Measurements from ENCODE around the gene FAM83G. TPM values are rescaled to one million over a fixed set of nuclear protein-coding genes. Genes with fewer than 3 reads are reported as not detected.

FAM83G gene
- total and polyA plus RNA-seq, 2 donors (not counting 3 experiments of a cell fraction or from before 2014, with no cell fraction given): 7.0 to 10.9 TPM

DNA sequence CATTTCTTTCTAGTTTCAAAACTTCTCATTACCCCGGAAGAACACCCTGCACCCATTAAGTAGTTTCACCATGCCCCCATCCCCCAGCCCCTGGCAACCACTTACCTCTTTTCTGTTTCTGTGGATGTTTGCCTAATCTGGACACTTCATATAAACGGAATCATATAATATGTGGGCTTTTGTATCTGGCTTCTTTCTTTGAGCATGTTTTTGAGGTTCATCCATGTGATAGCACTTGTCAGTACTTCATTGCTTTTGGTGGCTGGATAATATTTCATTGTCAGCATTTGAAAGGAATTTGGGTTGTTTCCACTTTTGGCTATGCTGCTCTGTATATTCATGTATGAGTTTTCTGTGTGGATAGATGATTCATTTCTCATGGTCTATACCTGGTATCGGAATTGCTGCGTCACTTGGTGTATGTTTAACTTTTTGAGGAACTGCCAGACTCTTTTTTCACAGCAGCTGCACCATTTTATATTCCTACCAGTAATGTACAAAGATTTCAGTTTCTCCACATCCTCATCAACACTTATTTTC lies 82.6 kb downstream of the FAM83G start:
- POLR2A ChIA-PET: no interaction called here
- CTCF ChIA-PET: no interaction called here
- H3K79me2 ChIP-seq (ENCODE audit: control insufficient read depth, insufficient read depth, low read length): peaks cover 2% of the 10 kb centered on the region
- H3K27ac ChIP-seq (ENCODE audit: insufficient read depth, low read depth, low read length): no peak overlapping the region
- H3K9me3 ChIP-seq (replicated peaks; ENCODE audit: control insufficient read depth, insufficient read depth, low read length): no peaks in the 10 kb centered on the region
- no peak for DNase-seq (ENCODE audit: low read depth, low spot score)
- H3K9me1 ChIP-seq (replicated peaks; ENCODE audit: control insufficient read depth, extremely low read depth, insufficient read depth, low read length): no peaks in the 10 kb centered on the region
- H3K36me3 ChIP-seq (ENCODE audit: control insufficient read depth in 2 of 2, extremely low read depth in 1 of 2, insufficient read depth in 2 of 2, low read length in 2 of 2): no peaks in the 10 kb centered on the region
- no peak overlapping the region for H3K4me3 ChIP-seq (replicated peaks in 1 of 3; ENCODE audit: insufficient read depth in 1 of 3, low read depth in 1 of 3, low read length in 3 of 3)
- no peak overlapping the region for H3K9ac ChIP-seq (replicated peaks; ENCODE audit: extremely low read depth, insufficient read depth, low read length)
- no peaks in the 10 kb centered on the region for H4K20me1 ChIP-seq (replicated peaks; ENCODE audit: control insufficient read depth, extremely low read depth, insufficient read depth, low read length)
- H3K4me2 ChIP-seq (ENCODE audit: insufficient read depth, low read length): no peak overlapping the region
- H3K4me1 ChIP-seq (ENCODE audit: control insufficient read depth, extremely low read depth, insufficient read depth, low read length): peaks cover 15% of the 10 kb centered on the region
- intact Hi-C loops (cut with micrococcal nuclease) (no loop called here), dilution Hi-C loops (cut with MboI; ENCODE audit: extremely low pct_ligation_motif_present, low sequenced_read_pairs) (no loop called here)
- no peak overlapping the region for H2AFZ ChIP-seq (ENCODE audit: low read depth, low read length)
- no peak for FAIRE-seq
- TF ChIP-seq GATA2 (IDR thresholded peaks at IDR 0.05; ENCODE audit: insufficient read depth, insufficient read length, low read depth, low read length) (no peak), POLR2AphosphoS5 (IDR thresholded peaks at IDR 0.05; ENCODE audit: insufficient read depth, low read depth, low read length) (no peak), FOS (IDR thresholded peaks at IDR 0.05; ENCODE audit: borderline replicate concordance, insufficient read depth, low read length) (no peak), MYC (IDR thresholded peaks at IDR 0.05; ENCODE audit: low read depth, low read length) (no peak), EZH2 (IDR thresholded peaks at IDR 0.05; ENCODE audit: borderline replicate concordance, low read depth, low read length, severe bottlenecking) (no peak), POLR2A (IDR thresholded peaks at IDR 0.05; ENCODE audit: low read depth, low read length) (no peak), JUN (IDR thresholded peaks at IDR 0.05; ENCODE audit: borderline replicate concordance, insufficient read depth, insufficient read length, low read depth) (no peak)
- TF ChIP-seq, protein P1, sequence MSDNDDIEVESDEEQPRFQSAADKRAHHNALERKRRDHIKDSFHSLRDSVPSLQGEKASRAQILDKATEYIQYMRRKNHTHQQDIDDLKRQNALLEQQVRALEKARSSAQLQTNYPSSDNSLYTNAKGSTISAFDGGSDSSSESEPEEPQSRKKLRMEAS (IDR thresholded peaks at IDR 0.05; ENCODE audit: insufficient read depth, insufficient read length): no peak
- TF ChIP-seq, protein P2, sequence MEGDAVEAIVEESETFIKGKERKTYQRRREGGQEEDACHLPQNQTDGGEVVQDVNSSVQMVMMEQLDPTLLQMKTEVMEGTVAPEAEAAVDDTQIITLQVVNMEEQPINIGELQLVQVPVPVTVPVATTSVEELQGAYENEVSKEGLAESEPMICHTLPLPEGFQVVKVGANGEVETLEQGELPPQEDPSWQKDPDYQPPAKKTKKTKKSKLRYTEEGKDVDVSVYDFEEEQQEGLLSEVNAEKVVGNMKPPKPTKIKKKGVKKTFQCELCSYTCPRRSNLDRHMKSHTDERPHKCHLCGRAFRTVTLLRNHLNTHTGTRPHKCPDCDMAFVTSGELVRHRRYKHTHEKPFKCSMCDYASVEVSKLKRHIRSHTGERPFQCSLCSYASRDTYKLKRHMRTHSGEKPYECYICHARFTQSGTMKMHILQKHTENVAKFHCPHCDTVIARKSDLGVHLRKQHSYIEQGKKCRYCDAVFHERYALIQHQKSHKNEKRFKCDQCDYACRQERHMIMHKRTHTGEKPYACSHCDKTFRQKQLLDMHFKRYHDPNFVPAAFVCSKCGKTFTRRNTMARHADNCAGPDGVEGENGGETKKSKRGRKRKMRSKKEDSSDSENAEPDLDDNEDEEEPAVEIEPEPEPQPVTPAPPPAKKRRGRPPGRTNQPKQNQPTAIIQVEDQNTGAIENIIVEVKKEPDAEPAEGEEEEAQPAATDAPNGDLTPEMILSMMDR (IDR thresholded peaks at IDR 0.05; ENCODE audit: extremely low read depth in 1 of 2, insufficient read depth in 1 of 2, low read depth in 1 of 2, low read length in 2 of 2): no peak
- H3K27me3 ChIP-seq (ENCODE audit: control insufficient read depth in 2 of 2, insufficient read depth in 2 of 2, low read length in 2 of 2): no peaks in the 10 kb centered on the region
- BruUV-seq (replicated peaks): no TSS peak

Measured in endothelial cell of umbilical vein (primary cell).